Measurements from ENCODE around the gene GLRA3. TPM values are rescaled to one million over a fixed set of nuclear protein-coding genes. Genes with fewer than 3 reads are reported as not detected.

The GLRA3 gene
- total and polyA plus RNA-seq, 2 experiments from 2014 or later: not detected

DNA sequence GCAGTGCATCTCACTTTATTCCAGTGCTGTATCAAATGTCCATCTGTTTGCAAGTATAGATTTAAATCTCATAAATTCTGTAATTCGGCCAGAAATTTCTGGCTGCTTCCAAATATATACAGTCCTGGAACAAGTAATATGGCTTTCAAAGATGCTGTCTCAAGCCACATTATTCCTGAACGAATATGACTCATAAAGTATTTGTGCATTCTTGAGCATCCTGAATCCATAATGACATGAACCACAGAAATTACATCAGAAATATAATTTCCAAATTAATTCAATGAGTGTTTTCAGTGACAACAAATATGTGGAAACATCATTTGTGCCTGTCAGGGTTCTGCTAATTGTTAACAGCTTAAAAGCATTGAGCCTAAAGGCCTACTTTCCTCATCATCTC is 165.8 kb downstream of the GLRA3 start:
- peak; percentile 53 for DNase-seq
- no peak for TF ChIP-seq EZH2phosphoT487 (IDR thresholded peaks at IDR 0.05; ENCODE audit: insufficient read depth, low read depth)
- no peak for TF ChIP-seq EZH2 (IDR thresholded peaks at IDR 0.05; ENCODE audit: insufficient read depth, poor library complexity, severe bottlenecking)
- 10% methylated on average over 2 of the region's 2 CpGs for WGBS, 2 experiments (ENCODE audit: low coverage in 1 of 2, low lambda C conversion rate in 2 of 2, missing lambda C conversion rate in 2 of 2)

DNA sequence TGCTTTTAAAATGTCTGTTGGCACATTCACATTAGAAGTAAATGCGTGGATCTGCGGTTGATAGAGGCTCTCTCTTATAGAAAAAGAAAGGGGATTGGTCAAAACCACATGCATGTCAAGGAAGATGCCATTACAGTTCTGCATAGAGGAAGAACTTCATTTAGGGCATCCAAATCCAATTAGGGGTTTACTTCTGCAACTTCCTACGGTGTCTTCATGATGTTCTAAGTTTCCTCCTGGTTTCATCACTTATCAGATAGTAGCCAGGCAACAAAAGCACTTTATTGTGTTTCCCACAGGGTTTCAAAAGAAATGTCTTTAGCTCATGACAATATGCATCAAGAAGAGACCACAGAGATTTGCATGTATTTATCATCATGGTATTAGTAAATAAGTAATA is 170.8 kb downstream of the GLRA3 start:
- Histone ChIP-seq H3K4me3 (no peak overlapping the region), H3K27ac (no peak overlapping the region), H3K27me3 (replicated peaks; ENCODE audit: insufficient read depth) (no peaks in the 10 kb centered on the region), H4K20me1 (ENCODE audit: insufficient read depth) (no peaks in the 10 kb centered on the region), H3K9me2 (ENCODE audit: insufficient read depth) (no peaks in the 10 kb centered on the region), H3F3A (ENCODE audit: insufficient read depth) (peaks cover 4% of the 10 kb centered on the region; the same call in 1 of the 2 replicates), H2AFZ (no peak overlapping the region), H3K9ac (no peak overlapping the region), H3K9me3 (ENCODE audit: low read depth) (no peaks in the 10 kb centered on the region), H3K4me1 (ENCODE audit: insufficient read depth) (peaks cover 6% of the 10 kb centered on the region), H3K4me2 (ENCODE audit: unreplicated experiment) (no peak overlapping the region), H3K36me3 (ENCODE audit: low read depth) (no peaks in the 10 kb centered on the region), H3K79me2 (ENCODE audit: insufficient read depth) (no peaks in the 10 kb centered on the region)
- 91 to 92% methylated on average over 3 of the region's 3 CpGs for WGBS, 2 experiments (ENCODE audit: low coverage in 1 of 2, low lambda C conversion rate in 2 of 2, missing lambda C conversion rate in 2 of 2)
- TF ChIP-seq EZH2 (IDR thresholded peaks at IDR 0.05; ENCODE audit: insufficient read depth, poor library complexity, severe bottlenecking) (no peak), EZH2phosphoT487 (IDR thresholded peaks at IDR 0.05; ENCODE audit: insufficient read depth, low read depth) (no peak)
- DNase-seq: no peak
- in situ Hi-C loops (cut with MboI): no loop called here

More for the DNA sequence above, 165.8 kb downstream of the GLRA3 start:
- in situ Hi-C loops (cut with MboI): no loop called here
- H3K4me2 ChIP-seq (ENCODE audit: unreplicated experiment): peak overlapping the region; percentile 40
- peaks cover 10% of the 10 kb centered on the region; the same call in 1 of the 2 replicates for H3F3A ChIP-seq (ENCODE audit: insufficient read depth)
- peaks cover 11% of the 10 kb centered on the region for H3K4me1 ChIP-seq (ENCODE audit: insufficient read depth)
- no peaks in the 10 kb centered on the region for H4K20me1 ChIP-seq (ENCODE audit: insufficient read depth)
- H3K27me3 ChIP-seq (replicated peaks; ENCODE audit: insufficient read depth): no peaks in the 10 kb centered on the region; the same call in 1 of the 2 replicates
- no peak overlapping the region for H3K27ac ChIP-seq
- H3K9ac ChIP-seq: no peak overlapping the region
- no peaks in the 10 kb centered on the region for H3K79me2 ChIP-seq (ENCODE audit: insufficient read depth)
- no peak overlapping the region for H3K4me3 ChIP-seq
- peak overlapping the region; percentile 63 for H2AFZ ChIP-seq
- no peaks in the 10 kb centered on the region for H3K9me2 ChIP-seq (ENCODE audit: insufficient read depth)
- no peaks in the 10 kb centered on the region for H3K36me3 ChIP-seq (ENCODE audit: low read depth)
- no peaks in the 10 kb centered on the region for H3K9me3 ChIP-seq (ENCODE audit: low read depth)

DNA sequence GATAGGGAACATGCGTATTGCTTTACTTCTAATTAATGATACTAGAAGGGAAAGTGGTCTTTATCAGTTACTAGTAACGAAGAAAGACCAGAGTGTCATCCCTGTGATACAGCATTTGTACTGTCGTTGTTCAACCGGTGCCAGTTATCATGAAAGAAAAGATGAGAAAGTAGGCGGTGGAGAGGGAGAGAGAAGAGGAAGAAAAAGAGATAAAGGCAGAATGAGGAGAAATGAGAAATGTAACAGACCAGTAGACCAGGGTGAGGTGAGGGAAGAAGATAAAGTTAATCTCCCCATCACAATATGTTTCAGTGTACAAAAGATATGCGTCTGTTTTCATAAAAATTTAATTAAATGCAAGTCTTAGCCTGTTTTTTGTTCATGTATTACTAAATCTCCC is 171.6 kb downstream of the GLRA3 start:
- H3K4me2 ChIP-seq (ENCODE audit: unreplicated experiment): no peak overlapping the region
- H3K36me3 ChIP-seq (ENCODE audit: low read depth): no peaks in the 10 kb centered on the region
- TF ChIP-seq EZH2phosphoT487 (IDR thresholded peaks at IDR 0.05; ENCODE audit: insufficient read depth, low read depth): no peak
- TF ChIP-seq EZH2 (IDR thresholded peaks at IDR 0.05; ENCODE audit: insufficient read depth, poor library complexity, severe bottlenecking): no peak
- no peak overlapping the region for H2AFZ ChIP-seq
- H3K4me3 ChIP-seq: no peak overlapping the region
- H3K27ac ChIP-seq: no peak overlapping the region
- no peaks in the 10 kb centered on the region for H3K79me2 ChIP-seq (ENCODE audit: insufficient read depth)
- no peak for DNase-seq
- no peak overlapping the region for H3K9ac ChIP-seq
- H3K27me3 ChIP-seq (replicated peaks; ENCODE audit: insufficient read depth): no peaks in the 10 kb centered on the region
- no peaks in the 10 kb centered on the region for H3K9me2 ChIP-seq (ENCODE audit: insufficient read depth)
- 75 to 81% methylated on average over 6 of the region's 6 CpGs for WGBS, 2 experiments (ENCODE audit: low coverage in 1 of 2, low lambda C conversion rate in 2 of 2, missing lambda C conversion rate in 2 of 2)
- in situ Hi-C loops (cut with MboI): no loop called here
- H4K20me1 ChIP-seq (ENCODE audit: insufficient read depth): no peaks in the 10 kb centered on the region
- no peaks in the 10 kb centered on the region for H3F3A ChIP-seq (ENCODE audit: insufficient read depth)
- no peaks in the 10 kb centered on the region for H3K4me1 ChIP-seq (ENCODE audit: insufficient read depth)
- no peaks in the 10 kb centered on the region for H3K9me3 ChIP-seq (ENCODE audit: low read depth)

- H3K9ac ChIP-seq: no peak overlapping the region
- H3K27ac ChIP-seq: no peak overlapping the region
- no peak overlapping the region for H3K4me3 ChIP-seq
- no peaks in the 10 kb centered on the region for H4K20me1 ChIP-seq (ENCODE audit: insufficient read depth)
- no peaks in the 10 kb centered on the region for H3K36me3 ChIP-seq (ENCODE audit: low read depth)
- H3K79me2 ChIP-seq (ENCODE audit: insufficient read depth): no peaks in the 10 kb centered on the region
- no peak overlapping the region for H3K4me2 ChIP-seq (ENCODE audit: unreplicated experiment)
- TF ChIP-seq EZH2 (IDR thresholded peaks at IDR 0.05; ENCODE audit: insufficient read depth, poor library complexity, severe bottlenecking) (no peak), EZH2phosphoT487 (IDR thresholded peaks at IDR 0.05; ENCODE audit: insufficient read depth, low read depth) (no peak)
- no peaks in the 10 kb centered on the region for H3K9me3 ChIP-seq (ENCODE audit: low read depth)
- no peaks in the 10 kb centered on the region for H3F3A ChIP-seq (ENCODE audit: insufficient read depth)
- H3K27me3 ChIP-seq (replicated peaks; ENCODE audit: insufficient read depth): no peaks in the 10 kb centered on the region
- 85 to 86% methylated on average over 4 of the region's 4 CpGs for WGBS, 2 experiments (ENCODE audit: low coverage in 1 of 2, low lambda C conversion rate in 2 of 2, missing lambda C conversion rate in 2 of 2)
- no peaks in the 10 kb centered on the region for H3K4me1 ChIP-seq (ENCODE audit: insufficient read depth)
- no peak for DNase-seq
- H2AFZ ChIP-seq: no peak overlapping the region
- H3K9me2 ChIP-seq (ENCODE audit: insufficient read depth): no peaks in the 10 kb centered on the region
- in situ Hi-C loops (cut with MboI): no loop called here
Measured at GRCh38 chr4:174654634-174655033, 174.4 kb downstream of the GLRA3 start.

Measured in GM23248 (cell line).